Activated naive CD4-positive, alpha-beta T cell treated with anti-CD3 and anti-CD28 coated beads, Interleukin-2, amount 10 ng/mL, durations not matched to agents 7 days and 5 days (primary cell): ENCODE measurements around the gene HTT.

Experiments
- CTCF ChIA-PET: fragments of 350-600 bp; sonication (Branson Sonifier 250); formaldehyde crosslinking; loops from one replicate; lab custom pipeline; 2021; ENCODE audit warnings: antibody characterized with exemption; lab: Charles Lee
- DNase-seq: peaks from one replicate; pipeline ENCODE4 v3.0.0-alpha.2; 2020
- H3K27ac Mint-ChIP-seq: one replicate; pipeline ENCODE4 v1.8.0; 2021; ENCODE audit warnings: mild to moderate bottlenecking, moderate library complexity, mixed read lengths
- H3K27me3 Mint-ChIP-seq: one replicate; pipeline ENCODE4 v1.8.0; 2021; ENCODE audit warnings: mild to moderate bottlenecking, mixed read lengths
- H3K36me3 Mint-ChIP-seq: one replicate; pipeline ENCODE4 v1.8.0; 2021; ENCODE audit warnings: mixed read lengths
- H3K4me1 Mint-ChIP-seq: one replicate; pipeline ENCODE4 v1.8.0; 2021; ENCODE audit warnings: mixed read lengths
- H3K4me3 Mint-ChIP-seq: one replicate; pipeline ENCODE4 v1.8.0; 2021; ENCODE audit warnings: mild to moderate bottlenecking, moderate library complexity, mixed read lengths
- H3K9me3 Mint-ChIP-seq: one replicate; pipeline ENCODE4 v1.8.0; 2021; ENCODE audit warnings: mixed read lengths

HTT gene

DNA sequence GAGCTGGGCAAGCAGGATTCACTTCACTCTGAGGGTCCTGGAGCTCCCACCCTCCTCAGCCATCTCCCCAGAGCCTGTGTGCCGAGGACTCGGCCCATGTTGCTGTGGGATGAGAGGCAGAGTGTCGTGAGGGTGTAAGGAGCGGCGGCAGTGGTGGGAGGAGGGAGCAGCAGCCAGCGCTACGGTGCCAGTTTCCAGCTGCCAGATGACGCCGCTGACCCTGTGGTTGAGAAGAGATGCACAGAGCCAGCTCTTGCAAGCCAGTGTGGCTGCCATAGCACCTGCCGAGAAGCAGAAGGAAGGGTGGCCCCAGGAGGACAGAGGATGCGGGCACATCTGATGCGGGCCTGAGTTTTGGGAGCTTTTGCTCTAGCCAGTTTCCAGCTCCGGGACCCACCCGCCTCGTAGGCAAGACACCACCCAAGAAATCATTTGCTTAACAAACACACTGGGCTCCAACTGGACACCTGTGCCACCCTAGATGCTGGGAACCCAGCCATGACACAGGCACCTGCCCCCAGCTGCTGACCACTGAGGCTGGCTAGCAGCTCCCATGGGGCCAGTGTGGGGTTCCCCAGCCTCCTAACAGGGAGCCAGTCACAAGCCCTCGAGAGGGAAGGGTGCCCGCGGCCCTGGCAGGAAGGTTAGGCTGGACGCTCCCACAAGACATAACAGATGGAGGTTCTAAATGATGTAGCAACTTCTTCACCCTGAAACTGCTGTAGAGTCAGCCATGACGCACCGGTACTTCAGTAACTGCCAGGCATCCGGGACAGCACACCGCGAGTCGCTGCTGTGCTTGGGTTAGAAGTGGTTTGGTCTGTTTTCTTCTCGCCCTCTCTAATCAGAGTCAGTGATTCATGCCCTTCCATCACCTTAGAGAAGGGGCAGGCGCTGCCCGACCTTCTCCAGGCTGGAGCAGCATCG lies 183.3 kb downstream of the HTT start:
- Mint-ChIP-seq H3K27ac (no peak overlapping the region), H3K27me3 (no peaks in the 10 kb centered on the region), H3K4me3 (no peak overlapping the region), H3K9me3 (no peaks in the 10 kb centered on the region), H3K4me1 (no peaks in the 10 kb centered on the region), H3K36me3 (no peaks in the 10 kb centered on the region)
- CTCF ChIA-PET, result no interaction called here
- DNase-seq, result peak; percentile 12

GRCh38 chr4:3261411-3262207 lies 187.1 kb downstream of the HTT start:
- no peaks in the 10 kb centered on the region for H3K36me3 Mint-ChIP-seq
- H3K27me3 Mint-ChIP-seq, result no peaks in the 10 kb centered on the region
- no peak overlapping the region for H3K27ac Mint-ChIP-seq
- H3K4me3 Mint-ChIP-seq, result no peak overlapping the region
- no peaks in the 10 kb centered on the region for H3K9me3 Mint-ChIP-seq
- no peak for DNase-seq
- H3K4me1 Mint-ChIP-seq, result no peaks in the 10 kb centered on the region
- CTCF ChIA-PET, result no interaction called here

- CTCF ChIA-PET, result no interaction called here
- no peak overlapping the region for H3K27ac Mint-ChIP-seq
- peak; percentile 17 for DNase-seq
- no peaks in the 10 kb centered on the region for H3K27me3 Mint-ChIP-seq
- H3K4me3 Mint-ChIP-seq, result no peak overlapping the region
- no peaks in the 10 kb centered on the region for H3K4me1 Mint-ChIP-seq
- H3K36me3 Mint-ChIP-seq, result no peaks in the 10 kb centered on the region
- H3K9me3 Mint-ChIP-seq, result no peaks in the 10 kb centered on the region
Observed at GRCh38 chr4:3262208-3263052, 187.9 kb downstream of the HTT start.

GRCh38 chr4:3263053-3263875 lies 188.8 kb downstream of the HTT start:
- H3K27ac Mint-ChIP-seq, result no peak overlapping the region
- CTCF ChIA-PET, result no interaction called here
- no peaks in the 10 kb centered on the region for H3K9me3 Mint-ChIP-seq
- H3K36me3 Mint-ChIP-seq, result no peaks in the 10 kb centered on the region
- H3K4me3 Mint-ChIP-seq, result no peak overlapping the region
- no peaks in the 10 kb centered on the region for H3K4me1 Mint-ChIP-seq
- DNase-seq, result peak; percentile 16
- H3K27me3 Mint-ChIP-seq, result no peaks in the 10 kb centered on the region

- Mint-ChIP-seq H3K27ac (no peak overlapping the region), H3K36me3 (no peaks in the 10 kb centered on the region), H3K4me3 (no peak overlapping the region), H3K27me3 (peaks cover 3% of the 10 kb centered on the region), H3K9me3 (no peaks in the 10 kb centered on the region), H3K4me1 (no peaks in the 10 kb centered on the region)
- CTCF ChIA-PET, result no interaction called here
- peak; percentile 1 for DNase-seq
Observed at GRCh38 chr4:3263876-3264193, 189.4 kb downstream of the HTT start.

DNA sequence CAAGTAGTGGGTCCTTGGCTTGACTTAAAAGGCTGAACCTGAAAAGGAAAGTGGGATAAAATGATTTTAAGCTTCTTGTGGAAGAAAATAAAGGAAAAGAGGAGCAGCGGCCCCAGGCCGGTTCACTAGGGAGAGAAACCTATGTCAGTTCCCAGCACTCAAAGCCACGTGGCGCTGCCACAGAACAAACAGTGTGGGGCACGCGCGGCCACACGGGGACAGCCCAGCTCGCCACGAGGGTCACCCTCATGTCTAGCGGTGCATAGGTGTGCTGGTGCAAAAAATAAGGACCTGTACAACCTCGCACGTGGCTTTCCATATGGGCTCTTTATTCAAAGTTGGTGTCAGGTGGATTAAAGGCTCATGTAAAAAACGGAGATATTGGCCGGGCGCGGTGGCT lies 191.6 kb downstream of the HTT start:
- Mint-ChIP-seq H3K4me1 (no peaks in the 10 kb centered on the region), H3K27me3 (peaks cover 3% of the 10 kb centered on the region), H3K36me3 (no peaks in the 10 kb centered on the region), H3K9me3 (no peaks in the 10 kb centered on the region), H3K4me3 (no peak overlapping the region), H3K27ac (no peak overlapping the region)
- CTCF ChIA-PET, result interaction anchor here (1.0 to 1.4 kb wide), 2 partner anchors 73 to 80 kb away, joined by 3 to 4 read pairs; no protein-coding TSS in a partner anchor
- DNase-seq, result no peak

DNA sequence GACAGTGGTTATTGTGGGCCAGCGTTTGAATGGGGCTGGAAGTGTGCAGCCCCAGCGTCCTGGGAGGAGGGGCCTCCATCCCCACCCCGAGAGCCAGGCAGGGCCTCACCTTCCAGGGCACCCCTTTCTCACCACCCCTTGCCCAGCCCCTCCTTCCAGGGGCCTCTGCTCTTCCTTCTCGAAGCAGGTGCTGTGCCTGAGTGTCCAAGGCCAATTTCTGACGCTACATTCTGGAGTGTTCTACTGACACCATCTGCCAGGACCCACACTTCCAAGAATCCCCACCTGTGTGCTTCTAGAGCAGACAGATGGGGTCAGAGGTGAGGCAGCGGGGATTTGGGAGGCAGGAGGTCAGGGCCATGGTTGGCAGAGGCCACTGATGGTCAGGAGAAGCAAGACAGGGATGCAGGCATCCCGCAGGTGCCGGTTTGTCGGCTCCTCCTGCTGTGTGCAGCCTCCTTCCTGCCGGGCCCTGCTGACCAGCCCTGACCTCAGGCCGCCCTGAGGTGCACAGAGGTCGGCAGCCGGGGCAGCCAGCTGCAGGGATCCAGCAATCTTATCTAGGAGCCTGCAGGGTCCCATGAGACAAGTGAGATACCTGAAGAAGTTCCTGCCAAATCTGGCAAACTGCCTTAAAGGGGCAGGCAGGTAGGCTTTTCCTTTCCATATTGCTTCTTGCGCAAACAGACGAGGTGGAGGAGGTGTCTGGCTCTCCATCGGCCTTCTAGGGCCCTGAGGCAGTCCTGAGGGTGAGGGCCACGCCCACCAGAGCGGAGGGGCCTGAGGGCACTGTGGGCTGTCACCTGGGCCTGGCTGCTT lies 193.3 kb downstream of the HTT start:
- Mint-ChIP-seq H3K4me3 (no peak overlapping the region), H3K36me3 (no peaks in the 10 kb centered on the region), H3K9me3 (no peaks in the 10 kb centered on the region), H3K27me3 (peaks cover 11% of the 10 kb centered on the region), H3K27ac (no peak overlapping the region), H3K4me1 (no peaks in the 10 kb centered on the region)
- DNase-seq, result no peak
- CTCF ChIA-PET, result no interaction called here

DNA sequence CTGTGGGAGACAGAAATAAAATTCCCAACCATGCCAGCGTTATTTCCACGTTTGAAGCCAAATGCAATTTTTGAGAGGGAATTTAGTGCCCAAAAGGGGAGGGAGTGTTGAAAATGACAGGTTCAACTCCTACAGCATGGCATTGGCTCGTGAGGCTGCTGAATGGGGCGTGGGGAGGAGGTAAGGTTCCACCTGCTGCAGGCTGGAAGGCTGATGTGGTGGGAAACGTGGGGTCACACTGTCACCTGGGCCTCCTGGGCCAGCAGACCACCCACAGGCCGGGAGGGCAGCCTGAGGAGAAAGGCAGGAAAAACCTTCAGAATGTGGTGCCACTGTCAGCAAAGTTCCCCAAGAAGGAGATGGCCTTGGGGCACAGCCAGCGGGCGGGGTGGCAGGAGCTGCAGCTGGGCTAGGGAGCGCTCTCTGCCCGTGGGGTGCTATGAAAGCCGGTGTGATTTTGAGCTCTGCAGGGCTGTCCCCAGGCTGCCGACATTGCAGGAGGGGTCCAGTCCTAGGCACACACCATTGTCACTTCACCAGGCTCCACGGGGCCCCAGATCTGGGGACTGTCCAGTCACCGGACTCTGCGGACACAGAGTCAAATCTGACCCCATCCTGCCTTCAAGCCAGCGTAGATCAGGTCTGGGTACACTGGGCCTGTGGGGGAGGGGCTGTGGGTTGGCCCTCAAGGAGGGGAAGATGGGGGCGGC lies 194.1 kb downstream of the HTT start:
- CTCF ChIA-PET, result no interaction called here
- Mint-ChIP-seq H3K4me1 (no peaks in the 10 kb centered on the region), H3K27me3 (peaks cover 11% of the 10 kb centered on the region), H3K36me3 (no peaks in the 10 kb centered on the region), H3K27ac (no peak overlapping the region), H3K9me3 (no peaks in the 10 kb centered on the region), H3K4me3 (no peak overlapping the region)
- no peak for DNase-seq

DNA sequence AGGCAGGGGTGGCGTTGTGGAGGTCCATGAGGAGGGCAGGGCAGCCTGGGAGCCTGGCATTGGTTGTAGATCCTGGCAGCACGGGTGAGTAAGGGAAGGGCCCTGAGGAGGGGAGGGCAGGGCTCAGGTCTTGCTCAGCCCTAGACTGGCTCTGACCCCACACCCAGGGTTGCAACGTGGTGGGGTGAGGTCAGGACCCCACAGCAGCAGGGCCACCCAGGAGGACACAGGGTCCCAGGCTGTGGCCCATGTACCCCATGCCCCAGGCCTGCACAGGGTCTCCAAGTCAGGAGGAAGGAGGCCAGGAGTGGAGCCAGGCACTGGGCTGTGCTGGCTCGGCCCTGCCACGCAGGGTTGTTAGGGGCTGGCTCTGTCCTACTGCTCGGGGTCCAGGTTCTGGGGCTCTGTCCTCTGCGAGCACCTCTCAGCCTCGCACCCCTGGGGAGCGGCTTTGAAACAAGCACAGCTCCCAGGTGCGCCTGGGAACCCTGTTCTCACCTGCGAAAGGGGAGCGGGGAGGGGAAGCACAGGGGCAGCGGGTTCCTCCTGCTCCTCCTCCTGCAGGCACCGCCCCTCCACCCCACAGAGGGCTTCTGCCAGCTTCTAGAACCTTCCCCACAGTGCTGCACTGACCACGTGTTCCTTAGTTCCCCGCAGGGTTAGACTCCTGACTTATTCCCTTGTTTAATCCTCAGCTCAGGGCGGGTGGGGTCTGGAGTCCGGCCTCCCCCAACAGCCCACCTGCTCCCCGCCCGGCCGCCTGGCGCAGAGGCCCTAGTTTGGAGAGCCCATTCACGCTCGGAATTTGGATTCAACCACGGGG lies 194.8 kb downstream of the HTT start:
- no peak for DNase-seq
- CTCF ChIA-PET, result no interaction called here
- no peaks in the 10 kb centered on the region for H3K9me3 Mint-ChIP-seq
- H3K4me1 Mint-ChIP-seq, result no peaks in the 10 kb centered on the region
- peaks cover 11% of the 10 kb centered on the region for H3K27me3 Mint-ChIP-seq
- H3K36me3 Mint-ChIP-seq, result no peaks in the 10 kb centered on the region
- no peak overlapping the region for H3K4me3 Mint-ChIP-seq
- no peak overlapping the region for H3K27ac Mint-ChIP-seq

GRCh38 chr4:3269991-3270611 lies 195.6 kb downstream of the HTT start:
- CTCF ChIA-PET, result no interaction called here
- DNase-seq, result no peak
- Mint-ChIP-seq H3K4me1 (no peaks in the 10 kb centered on the region), H3K27ac (no peak overlapping the region), H3K27me3 (peaks cover 11% of the 10 kb centered on the region), H3K36me3 (no peaks in the 10 kb centered on the region), H3K4me3 (no peak overlapping the region), H3K9me3 (no peaks in the 10 kb centered on the region)

GRCh38 chr4:3271131-3271530 lies 196.7 kb downstream of the HTT start:
- no peak overlapping the region for H3K27ac Mint-ChIP-seq
- CTCF ChIA-PET, result interaction anchor here (1.3 kb wide), 1 partner anchor 75 kb away, joined by 3 read pairs; no protein-coding TSS in a partner anchor
- no peak overlapping the region for H3K4me3 Mint-ChIP-seq
- H3K36me3 Mint-ChIP-seq, result no peaks in the 10 kb centered on the region
- H3K27me3 Mint-ChIP-seq, result peaks cover 11% of the 10 kb centered on the region
- H3K4me1 Mint-ChIP-seq, result no peaks in the 10 kb centered on the region
- H3K9me3 Mint-ChIP-seq, result no peaks in the 10 kb centered on the region
- DNase-seq, result no peak
